Liver (tissue), 3 donors: ENCODE results near the gene PKNOX1.

ENCODE experiments used
- ATF3 ChIP-seq: IDR thresholded peaks from 2 replicates; pipeline ENCODE4 v1.6.1; 2016; ENCODE audit warnings: antibody characterized with exemption
- EGR1 ChIP-seq, 2 donors: IDR thresholded peaks; 2 replicates each; pipeline ENCODE4 v1.6.1; 2016 to 2018; ENCODE audit warnings: antibody characterized with exemption in 2 of 2, low read depth in 2 of 2
- GABPA ChIP-seq, 2 donors: IDR thresholded peaks in 1 of 2; conservative IDR thresholded peaks in 1 of 2; 2 replicates each; pipeline ENCODE4 v1.6.1; 2016; ENCODE audit warnings: antibody characterized with exemption in 2 of 2, mild to moderate bottlenecking in 1 of 2, moderate library complexity in 1 of 2
- HNF4A ChIP-seq, 2 donors: conservative IDR thresholded peaks; 2 replicates each; pipeline ENCODE4 v1.6.1; 2016; ENCODE audit warnings: antibody characterized with exemption in 2 of 2, mild to moderate bottlenecking in 2 of 2
- HNF4G ChIP-seq: IDR thresholded peaks from 2 replicates; pipeline ENCODE4 v1.6.1; 2016; ENCODE audit warnings: antibody characterized with exemption
- MAX ChIP-seq: IDR thresholded peaks from 2 replicates; pipeline ENCODE4 v1.6.1; 2016; ENCODE audit warnings: antibody characterized with exemption
- RAD21 ChIP-seq, 2 donors: IDR thresholded peaks; 2 replicates each; pipeline ENCODE4 v1.6.1; 2016; ENCODE audit warnings: antibody characterized with exemption in 2 of 2, mild to moderate bottlenecking in 2 of 2
- RXRA ChIP-seq, 2 donors: IDR thresholded peaks; 2 replicates each; pipeline ENCODE4 v1.6.1; 2017 to 2018; ENCODE audit warnings: antibody characterized with exemption in 2 of 2, mild to moderate bottlenecking in 1 of 2
- SP1 ChIP-seq: IDR thresholded peaks from 2 replicates; pipeline ENCODE4 v1.6.1; 2018; ENCODE audit warnings: antibody characterized with exemption, mild to moderate bottlenecking
- TF ChIP-seq, protein P1 (sequence below): fragments of 150-350 bp; IDR thresholded peaks from 2 replicates; pipeline ENCODE4 v1.5.1; 2017; ENCODE audit warnings: improper control_type of control experiment, low read depth, low read length; ENCODE audit not compliant: missing input control
- TF ChIP-seq, protein P2 (sequence below): IDR thresholded peaks from 2 replicates; pipeline ENCODE4 v1.6.1; 2016; ENCODE audit warnings: antibody characterized with exemption, mild to moderate bottlenecking
- donor health status: healthy.
- donor health status: healthy.

GRCh38 chr21:43004926-43005325, 30.6 kb downstream of the PKNOX1 start:
- no peak for TF ChIP-seq ATF3
- TF ChIP-seq, protein P1, sequence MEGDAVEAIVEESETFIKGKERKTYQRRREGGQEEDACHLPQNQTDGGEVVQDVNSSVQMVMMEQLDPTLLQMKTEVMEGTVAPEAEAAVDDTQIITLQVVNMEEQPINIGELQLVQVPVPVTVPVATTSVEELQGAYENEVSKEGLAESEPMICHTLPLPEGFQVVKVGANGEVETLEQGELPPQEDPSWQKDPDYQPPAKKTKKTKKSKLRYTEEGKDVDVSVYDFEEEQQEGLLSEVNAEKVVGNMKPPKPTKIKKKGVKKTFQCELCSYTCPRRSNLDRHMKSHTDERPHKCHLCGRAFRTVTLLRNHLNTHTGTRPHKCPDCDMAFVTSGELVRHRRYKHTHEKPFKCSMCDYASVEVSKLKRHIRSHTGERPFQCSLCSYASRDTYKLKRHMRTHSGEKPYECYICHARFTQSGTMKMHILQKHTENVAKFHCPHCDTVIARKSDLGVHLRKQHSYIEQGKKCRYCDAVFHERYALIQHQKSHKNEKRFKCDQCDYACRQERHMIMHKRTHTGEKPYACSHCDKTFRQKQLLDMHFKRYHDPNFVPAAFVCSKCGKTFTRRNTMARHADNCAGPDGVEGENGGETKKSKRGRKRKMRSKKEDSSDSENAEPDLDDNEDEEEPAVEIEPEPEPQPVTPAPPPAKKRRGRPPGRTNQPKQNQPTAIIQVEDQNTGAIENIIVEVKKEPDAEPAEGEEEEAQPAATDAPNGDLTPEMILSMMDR = no peak
- TF ChIP-seq, protein P2, sequence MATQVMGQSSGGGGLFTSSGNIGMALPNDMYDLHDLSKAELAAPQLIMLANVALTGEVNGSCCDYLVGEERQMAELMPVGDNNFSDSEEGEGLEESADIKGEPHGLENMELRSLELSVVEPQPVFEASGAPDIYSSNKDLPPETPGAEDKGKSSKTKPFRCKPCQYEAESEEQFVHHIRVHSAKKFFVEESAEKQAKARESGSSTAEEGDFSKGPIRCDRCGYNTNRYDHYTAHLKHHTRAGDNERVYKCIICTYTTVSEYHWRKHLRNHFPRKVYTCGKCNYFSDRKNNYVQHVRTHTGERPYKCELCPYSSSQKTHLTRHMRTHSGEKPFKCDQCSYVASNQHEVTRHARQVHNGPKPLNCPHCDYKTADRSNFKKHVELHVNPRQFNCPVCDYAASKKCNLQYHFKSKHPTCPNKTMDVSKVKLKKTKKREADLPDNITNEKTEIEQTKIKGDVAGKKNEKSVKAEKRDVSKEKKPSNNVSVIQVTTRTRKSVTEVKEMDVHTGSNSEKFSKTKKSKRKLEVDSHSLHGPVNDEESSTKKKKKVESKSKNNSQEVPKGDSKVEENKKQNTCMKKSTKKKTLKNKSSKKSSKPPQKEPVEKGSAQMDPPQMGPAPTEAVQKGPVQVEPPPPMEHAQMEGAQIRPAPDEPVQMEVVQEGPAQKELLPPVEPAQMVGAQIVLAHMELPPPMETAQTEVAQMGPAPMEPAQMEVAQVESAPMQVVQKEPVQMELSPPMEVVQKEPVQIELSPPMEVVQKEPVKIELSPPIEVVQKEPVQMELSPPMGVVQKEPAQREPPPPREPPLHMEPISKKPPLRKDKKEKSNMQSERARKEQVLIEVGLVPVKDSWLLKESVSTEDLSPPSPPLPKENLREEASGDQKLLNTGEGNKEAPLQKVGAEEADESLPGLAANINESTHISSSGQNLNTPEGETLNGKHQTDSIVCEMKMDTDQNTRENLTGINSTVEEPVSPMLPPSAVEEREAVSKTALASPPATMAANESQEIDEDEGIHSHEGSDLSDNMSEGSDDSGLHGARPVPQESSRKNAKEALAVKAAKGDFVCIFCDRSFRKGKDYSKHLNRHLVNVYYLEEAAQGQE = no peak
- no peak for TF ChIP-seq HNF4G
- TF ChIP-seq EGR1 (IDR thresholded peaks at IDR 0.05; ENCODE audit: low read depth in 2 of 2) = no peak
- no peak for TF ChIP-seq RAD21 (IDR thresholded peaks at IDR 0.05)
- no peak for TF ChIP-seq SP1
- TF ChIP-seq HNF4A (conservative IDR thresholded peaks at IDR 0.05) = no peak
- TF ChIP-seq MAX = no peak
- no peak for TF ChIP-seq RXRA (IDR thresholded peaks at IDR 0.05)
- no peak for TF ChIP-seq GABPA (IDR thresholded peaks at IDR 0.05 in 1 of 2, conservative IDR thresholded peaks at IDR 0.05 in 1 of 2)
